Effector memory CD8-positive, alpha-beta T cell (primary cell): ENCODE data around the gene CYB5D1.

Source experiments
- ATAC-seq: fragments of 150-1000 bp; cut with Tn5 transposase; replicated peaks from 2 replicates; pipeline ENCODE4 v1.10.0; 2021; ENCODE audit warnings: mild to moderate bottlenecking, moderate library complexity
- DNase-seq, 3 experiments: peaks; one replicate each; pipeline ENCODE4 v3.0.0; 2021
- H3K27ac Mint-ChIP-seq, 2 donors: one replicate each; pipeline ENCODE4 v1.8.0; 2022; ENCODE audit warnings: mild to moderate bottlenecking in 2 of 2, mixed read lengths in 2 of 2, moderate library complexity in 2 of 2
- H3K27me3 Mint-ChIP-seq, 2 donors: one replicate each; pipeline ENCODE4 v1.8.0; 2022; ENCODE audit warnings: mixed read lengths in 2 of 2
- H3K36me3 Mint-ChIP-seq: one replicate; pipeline ENCODE4 v1.8.0; 2022; ENCODE audit warnings: mild to moderate bottlenecking, moderate library complexity, mixed read lengths; ENCODE audit not compliant: insufficient read depth
- H3K4me1 Mint-ChIP-seq, 2 donors: one replicate each; pipeline ENCODE4 v1.8.0; 2022; ENCODE audit warnings: low read depth in 2 of 2, mixed read lengths in 2 of 2
- H3K4me3 Mint-ChIP-seq, 2 donors: one replicate each; pipeline ENCODE4 v1.8.0; 2022; ENCODE audit warnings: mild to moderate bottlenecking in 2 of 2, mixed read lengths in 2 of 2, moderate library complexity in 2 of 2
- H3K9me3 Mint-ChIP-seq, 2 donors: one replicate each; pipeline ENCODE4 v1.8.0; 2022; ENCODE audit warnings: mixed read lengths in 2 of 2

The CYB5D1 gene

GRCh38 chr17:7851438-7852261, 6.2 kb upstream of the CYB5D1 start:
- H3K4me1 Mint-ChIP-seq = peaks cover 3 to 13% of the 10 kb centered on the region in 2 donors
- H3K36me3 Mint-ChIP-seq = peaks cover 63% of the 10 kb centered on the region
- ATAC-seq = peak; percentile 80
- no peaks in the 10 kb centered on the region for H3K9me3 Mint-ChIP-seq
- peak; percentile 92 to 94 (median 94) for DNase-seq
- H3K27ac Mint-ChIP-seq = peak overlapping the region; percentile 49 to 95
- H3K4me3 Mint-ChIP-seq = peak overlapping the region; percentile 72 to 79
- H3K27me3 Mint-ChIP-seq = no peaks in the 10 kb centered on the region

- Mint-ChIP-seq H3K27ac (peak overlapping the region in 1 of 2 donors; percentile 95), H3K36me3 (peaks cover 57% of the 10 kb centered on the region), H3K4me3 (peak overlapping the region in 1 of 2 donors; percentile 79), H3K4me1 (peaks cover 3 to 13% of the 10 kb centered on the region in 2 donors), H3K9me3 (no peaks in the 10 kb centered on the region), H3K27me3 (no peaks in the 10 kb centered on the region)
- DNase-seq = no peak
- ATAC-seq = no peak
These were observed 5.5 kb upstream of the CYB5D1 start for GRCh38 chr17:7852262-7852670.

GRCh38 chr17:7852919-7853690, 4.7 kb upstream of the CYB5D1 start:
- Mint-ChIP-seq H3K9me3 (no peaks in the 10 kb centered on the region), H3K27ac (peak overlapping the region in 1 of 2 donors; percentile 95), H3K4me1 (peaks cover 3 to 13% of the 10 kb centered on the region in 2 donors), H3K27me3 (no peaks in the 10 kb centered on the region), H3K4me3 (peak overlapping the region in 1 of 2 donors; percentile 79), H3K36me3 (peaks cover 48% of the 10 kb centered on the region)
- ATAC-seq (no peak), DNase-seq (no peak)

- peaks cover 43% of the 10 kb centered on the region for H3K36me3 Mint-ChIP-seq
- H3K4me3 Mint-ChIP-seq = peak overlapping the region in 1 of 2 donors; percentile 33
- H3K4me1 Mint-ChIP-seq = peaks cover 3 to 13% of the 10 kb centered on the region in 2 donors
- no peak for DNase-seq
- H3K27me3 Mint-ChIP-seq = no peaks in the 10 kb centered on the region
- ATAC-seq = no peak
- no peak overlapping the region for H3K27ac Mint-ChIP-seq
- no peaks in the 10 kb centered on the region for H3K9me3 Mint-ChIP-seq
These were observed 4.1 kb upstream of the CYB5D1 start for GRCh38 chr17:7853691-7854038.

- ATAC-seq = no peak
- Mint-ChIP-seq H3K36me3 (peaks cover 42% of the 10 kb centered on the region), H3K4me3 (peak overlapping the region in 1 of 2 donors; percentile 33), H3K27me3 (no peaks in the 10 kb centered on the region), H3K4me1 (peaks cover 3 to 16% of the 10 kb centered on the region in 2 donors), H3K9me3 (no peaks in the 10 kb centered on the region), H3K27ac (no peak overlapping the region)
- no peak for DNase-seq
These were observed 3.6 kb upstream of the CYB5D1 start for GRCh38 chr17:7854078-7854777.

GRCh38 chr17:7854851-7855659, 2.7 kb upstream of the CYB5D1 start, which contains the start of gene TMEM88:
TMEM88 (plus strand) TSS chr17:7855066; CDS start chr17:7855075, 9 bp downstream.
- Mint-ChIP-seq H3K4me3 (peak within 1 kb of the TSS in 1 of 2 donors; percentile 33), H3K27me3 (no peaks in the 10 kb centered on the region), H3K9me3 (no peaks in the 10 kb centered on the region), H3K4me1 (peaks cover 3 to 16% of the 10 kb centered on the region in 2 donors), H3K36me3 (peaks cover 33% of the 10 kb centered on the region), H3K27ac (peak within 1 kb of the TSS in 1 of 2 donors; percentile 65)
- no peak for DNase-seq
- no peak for ATAC-seq

- Mint-ChIP-seq H3K4me3 (no peak overlapping the region), H3K27ac (peak overlapping the region in 1 of 2 donors; percentile 65), H3K27me3 (no peaks in the 10 kb centered on the region), H3K4me1 (peaks cover 3 to 16% of the 10 kb centered on the region in 2 donors), H3K9me3 (no peaks in the 10 kb centered on the region), H3K36me3 (peaks cover 31% of the 10 kb centered on the region)
- no peak for ATAC-seq
- DNase-seq = no peak
These were observed 2.2 kb upstream of the CYB5D1 start for GRCh38 chr17:7855660-7856010.

- Mint-ChIP-seq H3K27ac (peak overlapping the region in 1 of 2 donors; percentile 65), H3K4me3 (no peak overlapping the region), H3K9me3 (no peaks in the 10 kb centered on the region), H3K4me1 (peaks cover 0 to 11% of the 10 kb centered on the region in 2 donors), H3K36me3 (peaks cover 27% of the 10 kb centered on the region), H3K27me3 (no peaks in the 10 kb centered on the region)
- DNase-seq (no peak), ATAC-seq (no peak)
These were observed 1.6 kb upstream of the CYB5D1 start for GRCh38 chr17:7856011-7856810.

GRCh38 chr17:7856811-7857712, 741 bp upstream of the CYB5D1 start, which contains the start of gene NAA38:
NAA38 (minus strand) TSS chr17:7857559; CDS start chr17:7857463, 96 bp downstream.
- no peaks in the 10 kb centered on the region for H3K9me3 Mint-ChIP-seq
- DNase-seq (peak; percentile 89 to 94 (median 93)), ATAC-seq (peak; percentile 83)
- peaks cover 21% of the 10 kb centered on the region for H3K36me3 Mint-ChIP-seq
- no peak within 1 kb of the TSS for H3K27ac Mint-ChIP-seq
- H3K27me3 Mint-ChIP-seq = no peaks in the 10 kb centered on the region
- no peak within 1 kb of the TSS for H3K4me3 Mint-ChIP-seq
- H3K4me1 Mint-ChIP-seq = peaks cover 0 to 3% of the 10 kb centered on the region in 2 donors

GRCh38 chr17:7858522-7858810, 663 bp downstream of the CYB5D1 start:
- Mint-ChIP-seq H3K4me1 (peaks cover 4 to 5% of the 10 kb centered on the region in 2 donors), H3K27ac (no peak overlapping the region), H3K4me3 (no peak overlapping the region), H3K36me3 (peaks cover 11% of the 10 kb centered on the region), H3K27me3 (no peaks in the 10 kb centered on the region), H3K9me3 (no peaks in the 10 kb centered on the region)
- ATAC-seq (no peak), DNase-seq (no peak)

- no peaks in the 10 kb centered on the region for H3K9me3 Mint-ChIP-seq
- H3K27me3 Mint-ChIP-seq = no peaks in the 10 kb centered on the region
- H3K4me3 Mint-ChIP-seq = no peak overlapping the region
- peaks cover 11% of the 10 kb centered on the region for H3K36me3 Mint-ChIP-seq
- H3K4me1 Mint-ChIP-seq = peaks cover 4 to 5% of the 10 kb centered on the region in 2 donors
- DNase-seq = no peak
- H3K27ac Mint-ChIP-seq = no peak overlapping the region
- ATAC-seq = no peak
These were observed 1.2 kb downstream of the CYB5D1 start for GRCh38 chr17:7859028-7859427.
